CD4-positive, alpha-beta T cell treated with Interleukin-6 at 100 ng/mL for 8 hours (primary cell): ENCODE measurements around the gene ELMO1.

Experiments
- DNase-seq: peaks from one replicate; pipeline ENCODE4 v3.0.0-alpha.2; 2020; ENCODE audit warnings: mixed read lengths, low spot score

Gene ELMO1

DNA sequence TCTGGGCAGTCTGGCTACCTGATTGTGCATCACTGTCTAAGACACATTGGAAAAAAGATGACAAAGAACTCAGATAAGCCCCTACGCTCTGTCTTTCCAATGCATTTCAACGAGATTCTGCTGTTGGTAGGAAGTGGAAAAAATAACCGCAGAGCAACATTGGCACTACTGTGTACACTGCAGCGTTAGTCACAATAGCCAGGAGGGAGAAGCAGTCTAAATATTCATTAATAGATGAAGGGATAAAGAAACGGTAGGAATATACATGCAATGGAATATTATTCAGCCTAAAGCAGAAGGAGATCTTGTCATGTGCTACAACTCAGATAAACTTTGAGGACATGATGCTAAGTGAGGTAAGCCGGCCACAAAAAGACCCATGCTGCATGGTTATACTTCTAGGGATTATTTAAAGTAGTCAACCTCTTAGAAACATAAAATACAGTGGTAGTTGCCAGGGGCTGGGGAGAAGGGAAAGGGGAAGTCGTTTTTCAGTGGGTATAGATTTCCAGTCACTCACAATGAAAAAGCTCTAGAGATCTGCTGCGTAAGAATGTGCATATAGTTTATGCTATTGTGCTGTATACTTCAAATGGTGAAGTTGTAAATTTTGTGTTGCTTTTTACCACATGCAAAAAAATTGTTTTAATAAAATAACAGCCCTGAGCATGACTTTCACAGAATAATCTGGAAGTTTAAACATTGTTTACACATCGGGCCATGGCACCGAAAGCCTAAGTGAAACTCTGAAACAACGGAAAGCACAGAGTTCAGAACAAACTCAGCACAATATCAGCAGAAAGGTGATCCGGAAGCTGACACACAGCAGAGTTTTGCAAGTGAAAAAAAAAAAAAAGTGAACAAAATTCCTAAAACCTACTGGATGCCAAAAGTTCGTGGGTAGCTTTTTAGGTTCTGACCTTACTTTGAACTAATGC, 40.1 kb downstream of the ELMO1 start:
- DNase-seq, result peak; percentile 18

- no peak for DNase-seq
These were observed 43.0 kb downstream of the ELMO1 start for GRCh38 chr7:37405603-37406122.

DNA sequence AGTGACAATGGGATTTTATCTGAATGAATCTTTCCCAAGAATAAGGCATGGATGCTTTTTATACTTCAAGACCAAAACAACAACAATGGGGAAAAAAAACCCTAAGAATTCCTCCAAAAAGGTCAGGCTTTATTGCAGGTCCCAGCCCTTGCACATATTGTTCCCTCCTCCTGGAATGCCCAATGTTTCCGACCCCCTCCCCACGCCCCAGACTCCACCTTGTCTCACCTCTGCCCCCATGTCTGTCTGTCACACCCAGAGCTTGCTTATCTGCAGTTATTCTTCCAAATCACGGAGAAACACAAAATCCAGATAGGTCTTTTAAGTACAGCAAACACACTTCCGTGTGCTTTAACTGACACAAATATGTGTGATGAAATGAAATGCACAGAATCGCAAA, 43.5 kb downstream of the ELMO1 start:
- no peak for DNase-seq

DNA sequence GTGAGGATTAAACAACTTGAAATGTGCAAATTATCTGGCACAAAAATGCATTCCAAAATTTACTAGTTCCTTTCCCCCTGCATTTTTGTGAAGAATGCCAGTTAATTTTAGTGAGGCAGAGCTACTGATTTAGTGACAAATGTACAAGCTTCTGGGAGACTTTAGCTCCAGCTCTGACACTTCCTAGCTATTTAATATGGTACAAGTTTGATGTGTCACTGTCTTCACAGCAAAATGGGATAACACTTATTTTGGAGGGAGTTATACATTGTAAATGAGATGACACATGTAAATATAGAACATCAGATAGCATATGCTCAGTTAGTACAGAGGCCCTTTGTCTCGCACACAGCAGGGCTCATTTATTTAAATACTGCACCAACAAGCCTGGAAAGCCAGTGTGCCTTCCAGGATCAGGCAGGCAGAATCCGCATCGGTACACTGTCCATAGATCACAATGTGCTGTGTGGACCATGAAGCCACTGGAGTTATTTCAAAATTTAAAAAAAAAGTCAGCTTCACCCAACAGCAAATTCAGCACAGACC, 48.7 kb downstream of the ELMO1 start:
- DNase-seq, result no peak

- DNase-seq, result no peak
These were observed 50.3 kb downstream of the ELMO1 start for GRCh38 chr7:37398403-37398802.

DNA sequence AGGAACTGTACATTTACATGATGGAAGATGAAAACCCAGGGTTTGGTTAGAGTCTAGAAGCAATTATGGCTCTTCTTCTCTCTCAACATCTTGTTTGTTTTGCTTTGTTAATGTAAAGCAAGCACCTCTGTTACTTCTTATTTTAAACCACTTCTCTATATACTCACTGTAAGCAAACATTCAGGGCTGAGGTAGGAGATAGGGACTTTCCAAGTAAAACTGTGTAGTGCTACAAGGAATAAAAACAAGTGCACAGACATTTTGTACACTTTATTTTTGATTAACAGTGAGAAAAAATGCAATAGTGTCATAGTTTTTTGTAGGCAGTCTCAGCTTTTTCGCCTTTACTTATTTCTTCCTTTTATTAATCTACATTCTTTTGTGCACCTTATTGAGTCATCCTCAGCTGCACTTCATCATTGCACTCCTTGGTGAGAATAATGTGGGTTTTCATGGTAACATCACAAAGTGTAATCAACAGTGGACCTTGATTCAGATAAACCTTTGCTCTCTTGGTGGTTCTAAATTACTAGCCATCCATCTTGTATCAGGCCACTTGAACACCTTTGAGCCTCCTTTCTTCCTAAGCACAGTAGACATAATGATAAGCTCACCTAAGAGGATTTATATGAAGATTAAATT, 52.9 kb downstream of the ELMO1 start:
- no peak for DNase-seq

GRCh38 chr7:37394158-37394557, 54.5 kb downstream of the ELMO1 start:
- DNase-seq, result no peak

- no peak for DNase-seq
These were observed 55.2 kb downstream of the ELMO1 start for GRCh38 chr7:37393476-37393875.

DNA sequence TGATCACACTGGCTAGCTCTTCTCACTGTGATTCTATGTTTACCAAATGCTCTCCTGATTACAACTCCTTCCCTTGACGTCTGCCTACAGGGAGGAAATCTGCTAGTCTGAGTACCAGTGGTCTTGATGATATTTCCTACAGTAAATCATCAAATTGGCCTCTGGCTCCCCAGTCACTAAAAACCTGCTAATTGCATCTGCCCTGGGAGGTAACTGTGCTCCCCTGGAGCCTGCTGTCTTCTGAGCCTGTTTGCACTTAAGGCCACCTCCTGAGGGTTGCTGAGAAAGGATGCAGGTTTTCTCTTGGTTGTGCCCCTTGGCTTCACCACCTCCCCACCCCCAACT, 56.0 kb downstream of the ELMO1 start:
- DNase-seq, result no peak

- DNase-seq, result no peak
These were observed 56.6 kb downstream of the ELMO1 start for GRCh38 chr7:37391791-37392672.

- DNase-seq, result no peak
These were observed 58.5 kb downstream of the ELMO1 start for GRCh38 chr7:37390114-37390513.

DNA sequence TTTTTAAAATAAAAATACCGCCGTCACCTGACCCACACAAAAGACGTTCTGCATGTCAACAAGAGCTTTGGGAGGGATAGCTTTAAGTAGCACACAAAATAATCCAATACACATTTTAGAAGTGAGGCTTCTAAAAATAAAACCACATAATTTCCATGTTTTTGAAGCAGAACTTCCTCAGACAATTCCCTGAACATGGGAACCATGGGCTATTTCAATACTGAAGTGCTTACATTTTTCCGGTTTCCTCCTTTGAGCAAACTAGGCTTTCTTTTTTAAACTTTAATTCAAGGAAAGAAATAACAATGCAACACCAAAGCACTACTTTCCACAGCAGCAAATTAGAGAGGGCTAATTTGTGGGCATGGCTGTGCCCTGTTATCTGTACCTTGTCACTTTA, 59.9 kb downstream of the ELMO1 start:
- DNase-seq, result no peak

GRCh38 chr7:37385787-37386186, 62.9 kb downstream of the ELMO1 start:
- DNase-seq, result no peak

- DNase-seq, result no peak
These were observed 66.0 kb downstream of the ELMO1 start for GRCh38 chr7:37382546-37383088.

GRCh38 chr7:37380831-37381230, 67.8 kb downstream of the ELMO1 start:
- no peak for DNase-seq

DNA sequence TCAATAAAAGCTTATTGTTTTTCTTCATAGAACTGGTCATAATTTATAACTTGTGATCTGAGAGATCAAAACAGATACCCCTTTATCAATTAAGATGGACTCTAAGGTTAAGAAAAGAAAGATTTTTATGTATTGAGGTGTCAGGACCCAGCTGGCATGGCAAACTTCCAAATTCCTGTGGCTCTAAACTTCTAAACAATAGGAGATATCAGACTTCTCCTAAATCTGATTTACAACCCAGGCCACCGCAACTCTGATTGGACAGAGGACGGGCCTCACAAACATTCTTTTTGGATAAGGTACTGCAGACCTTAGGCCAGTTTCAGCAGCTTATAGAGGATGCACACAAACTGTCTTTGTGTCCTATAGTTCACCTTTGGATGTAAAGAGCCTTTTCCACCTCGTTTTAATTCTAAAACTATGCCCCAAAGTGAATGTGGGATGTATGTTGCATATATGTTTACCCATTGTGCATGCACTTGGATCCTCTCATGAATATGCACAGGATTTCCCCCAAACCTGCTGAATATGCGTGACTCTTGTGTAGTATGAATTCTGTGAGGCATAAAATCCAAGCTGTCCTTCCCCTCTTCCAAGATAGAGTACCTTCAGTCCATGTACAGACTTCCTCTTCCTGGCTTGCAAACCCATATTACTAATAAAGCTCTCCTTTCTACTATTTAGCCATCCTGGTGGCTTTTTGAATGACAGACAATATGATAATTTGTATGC, 69.0 kb downstream of the ELMO1 start:
- DNase-seq, result no peak

GRCh38 chr7:37377231-37377630, 71.4 kb downstream of the ELMO1 start:
- no peak for DNase-seq

DNA sequence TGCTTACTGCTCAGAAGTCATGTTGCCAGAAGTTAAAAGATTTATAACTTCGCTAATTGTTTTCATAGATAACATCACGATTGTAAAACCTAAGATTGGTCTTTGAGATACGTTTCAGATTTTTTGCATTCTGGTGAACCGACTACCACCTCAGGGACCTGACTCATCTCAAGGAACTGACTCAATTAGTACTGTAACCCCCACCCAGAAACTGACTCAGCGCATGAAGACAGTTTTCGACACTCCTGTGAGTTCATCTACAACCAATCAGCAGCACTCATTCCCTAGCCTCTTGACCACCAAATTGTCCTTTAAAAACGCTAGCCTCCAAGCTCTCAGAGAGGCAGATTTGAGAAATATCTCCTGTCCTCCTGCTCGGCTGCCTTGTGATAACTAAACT, 72.3 kb downstream of the ELMO1 start:
- no peak for DNase-seq

DNA sequence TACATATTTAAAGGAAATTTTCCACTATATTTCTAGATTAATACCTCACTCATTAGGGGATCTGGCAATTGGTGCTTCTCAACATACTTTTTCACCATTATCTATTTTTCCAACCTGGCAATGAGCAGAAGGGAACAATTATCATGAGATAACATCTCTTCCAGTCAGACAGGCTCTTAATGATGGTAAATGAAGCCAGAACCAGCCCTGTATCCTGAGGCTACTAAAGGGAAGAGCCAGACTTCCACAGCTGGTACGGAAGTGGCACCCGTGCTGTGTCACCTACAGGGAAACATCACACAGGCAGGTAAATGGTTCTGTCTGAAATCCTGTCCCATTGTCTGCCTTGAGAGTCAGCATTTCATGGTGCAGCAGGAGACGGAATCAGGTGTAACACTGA, 75.9 kb downstream of the ELMO1 start:
- DNase-seq, result no peak

DNA sequence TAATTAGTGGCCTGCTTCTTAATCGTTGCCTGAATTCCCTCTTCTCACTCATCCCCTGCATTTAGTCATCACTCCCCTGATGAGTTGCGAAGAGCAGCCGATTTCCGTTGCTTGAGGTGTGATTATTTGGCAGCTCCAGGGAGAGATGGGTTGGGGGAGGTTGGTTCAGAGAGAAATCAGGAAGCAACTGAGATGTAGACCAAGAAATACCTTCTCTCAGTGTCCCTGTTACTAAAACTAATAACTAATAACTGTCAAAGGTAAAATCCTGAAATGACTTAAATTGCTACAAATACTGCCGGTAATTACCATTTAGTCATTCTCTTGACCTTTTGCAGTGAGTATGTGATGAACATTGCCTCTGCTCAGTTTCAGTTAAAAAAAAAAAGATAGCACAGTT, 76.9 kb downstream of the ELMO1 start:
- DNase-seq, result no peak

DNA sequence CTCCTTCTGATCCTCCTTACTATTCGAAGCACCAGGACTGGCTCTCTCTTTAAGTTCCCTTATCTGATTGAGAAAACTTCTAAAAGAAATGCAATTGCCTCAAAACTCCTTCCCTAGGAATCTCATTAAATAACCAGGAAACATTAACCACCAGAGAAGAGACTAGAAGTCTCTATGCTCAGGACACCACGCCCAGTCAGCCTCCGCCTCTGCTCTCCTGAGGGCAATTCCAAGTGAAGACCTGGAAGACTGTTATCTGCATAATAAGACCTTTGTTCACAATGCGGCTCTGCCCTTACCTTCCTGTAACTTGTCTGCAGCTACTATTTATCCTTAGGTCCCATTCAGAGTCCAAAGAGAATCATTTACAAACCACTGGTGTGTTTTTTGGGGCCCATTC, 78.8 kb downstream of the ELMO1 start:
- no peak for DNase-seq
